AG04450 (cell line): ENCODE data around the gene FCGR1A. TPM values are rescaled to one million over a fixed set of nuclear protein-coding genes. Genes with fewer than 3 reads are reported as not detected.

ENCODE experiments used
- polyA plus RNA-seq: library from polyadenylated mRNA; depleted of rRNA; stranded (reverse); fragments of >200 nt; gene quantifications from 2 replicates; pipeline ENCODE4 v1.2.3, GENCODE V29; 2011; rRNA removed

FCGR1A gene
- polyA plus RNA-seq, 1 experiment = not detected

Other genes starting within 250 kb of the FCGR1A start
- gene PPIAL4C, start 198.8 kb upstream of the FCGR1A start, polyA plus RNA-seq = not detected in 2 replicates
- 10.1 and 11.8 TPM in 2 replicates for gene BOLA1, start 116.9 kb downstream of the FCGR1A start, polyA plus RNA-seq
- gene SV2A, start 135.2 kb downstream of the FCGR1A start, polyA plus RNA-seq = 25.8 and 27.3 TPM in 2 replicates
- gene SF3B4, start 145.1 kb downstream of the FCGR1A start, polyA plus RNA-seq = 47.6 and 52.7 TPM in 2 replicates
- gene MTMR11, start 154.2 kb downstream of the FCGR1A start, polyA plus RNA-seq = 13.9 and 17.0 TPM in 2 replicates
- gene OTUD7B, start 228.0 kb downstream of the FCGR1A start, polyA plus RNA-seq = 10.7 and 11.5 TPM in 2 replicates